Right lobe of liver (tissue), 6 donors: Measurements from ENCODE around the gene KIF12. TPM values are rescaled to one million over a fixed set of nuclear protein-coding genes. Genes with fewer than 3 reads are reported as not detected.
"Not testable (repeated sequence)": the region's sequence is repeated elsewhere in the genome, so short reads cannot be mapped to it uniquely, and the experiment has no call there.

Experiments used
- ATAC-seq, 4 donors: fragments of 200-7000 bp; cut with Tn5 transposase; one replicate each; pipeline ENCODE4 v1.9.1; 2020; ENCODE audit warnings: mild to moderate bottlenecking in 4 of 4, moderate library complexity in 4 of 4
- DNase-seq, 3 donors: peaks; one replicate each; pipeline ENCODE4 v3.0.0-alpha.2; 2020
- H3K27ac ChIP-seq, 3 donors: fragments of 200-600 bp; one replicate each; pipeline ENCODE4 v1.8.0; 2022
- H3K27me3 ChIP-seq, 2 donors: fragments of 200-600 bp; one replicate each; pipeline ENCODE4 v1.8.0; 2022
- H3K36me3 ChIP-seq, 4 donors: fragments of 200-600 bp; sonication (generic) in 1 of 4; one replicate each; pipeline versions ENCODE4 v1.5.1 to v1.8.0; 2017 to 2022; ENCODE audit warnings: control low read depth in 1 of 4
- H3K4me1 ChIP-seq, 4 donors: fragments of 200-600 bp; sonication (generic) in 1 of 4; one replicate each; pipeline versions ENCODE4 v1.5.1 to v1.8.0; 2017 to 2022; ENCODE audit warnings: control low read depth in 1 of 4
- H3K4me3 ChIP-seq, 3 donors: fragments of 200-600 bp; one replicate each; pipeline ENCODE4 v1.8.0; 2022
- H3K9me3 ChIP-seq, 4 donors: fragments of 200-600 bp; sonication (generic) in 1 of 4; one replicate each; pipeline versions ENCODE4 v1.5.1 to v1.8.0; 2017 to 2022; ENCODE audit warnings: control low read depth in 1 of 4
- CTCF ChIP-seq, 4 donors: fragments of 200-600 bp in 3 of 4; fragments of 450-650 bp in 1 of 4; IDR thresholded peaks; one replicate each; pipeline versions ENCODE4 v1.5.1 to v1.8.0; 2016 to 2022; ENCODE audit warnings: antibody characterized with exemption in 4 of 4, mild to moderate bottlenecking in 2 of 4
- POLR2A ChIP-seq: fragments of 450-650 bp; IDR thresholded peaks from one replicate; pipeline ENCODE4 v1.6.1; 2017; ENCODE audit warnings: antibody characterized with exemption, mild to moderate bottlenecking
- WGBS: methylation state at CpG from one replicate; pipeline ENCODE4 v1.1.6; 2018; ENCODE audit warnings: low coverage, low lambda C conversion rate; ENCODE audit not compliant: insufficient coverage; ENCODE audit errors: missing lambda C conversion rate; 5-methylcytosine and 5-hydroxymethylcytosine counted together
- intact Hi-C, 2 donors: fragments of 100-400 bp; cut with DNase I; formaldehyde crosslinking; loops; one replicate each; pipeline versions ENCODE4 v1.11.2 to v1.14.1; 2022
- total RNA-seq, 6 experiments: library from RNA; depleted of rRNA in 2 of 6; stranded (reverse); fragments of >200 nt in 2 of 6; fragmentation: NEBNext Ultra II Directional in 3 of 6; extraction: Animal tissue kit (Norgen Biotek cat#: 25700) in 3 of 6; gene quantifications; one replicate each; pipeline versions ENCODE4 v1.1.0 to v1.2.4, GENCODE V29; 2016 to 2023
- donor health status: DM: no; HTN: yes; CAD: no.
- donor health status: DM: no; HTN: no; CAD: no.
- donor health status: DM: no; HTN: no; CAD: no.
- donor health status: DM: no; HTN: yes; CAD: no.
- donor health status: DM: no; HTN: yes; CAD: no.

KIF12 gene
- total RNA-seq, 6 experiments from 2014 or later, result 3.1 to 24.3 (median 14.2) TPM

DNA sequence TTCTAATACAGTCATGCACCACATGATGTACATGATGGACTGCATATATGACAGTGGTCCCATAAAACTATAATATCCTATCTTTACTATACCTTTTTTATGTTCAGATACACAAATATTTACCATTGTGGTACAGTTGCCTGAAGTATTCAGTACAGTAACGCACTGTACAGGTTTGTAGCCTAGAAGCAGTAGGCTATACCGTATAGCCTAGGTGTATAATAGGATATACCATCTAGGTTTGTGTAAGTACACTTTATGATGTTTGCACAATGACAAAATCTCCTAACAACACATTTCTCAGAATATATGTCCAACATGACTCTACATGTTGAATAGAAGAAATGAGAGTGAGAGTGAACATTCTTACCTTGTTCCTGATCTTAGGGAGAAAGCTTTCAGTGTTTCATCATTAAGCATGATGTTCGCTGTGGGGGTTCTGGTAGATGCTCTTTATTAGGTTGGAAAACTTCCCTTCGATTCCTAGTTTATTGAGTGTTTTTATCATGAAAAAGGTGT is 52.8 kb downstream of the KIF12 start:
- H3K27ac ChIP-seq, result no peak overlapping the region
- H3K9me3 ChIP-seq, result no peaks in the 10 kb centered on the region
- no peak overlapping the region for H3K4me3 ChIP-seq
- H3K36me3 ChIP-seq, result peaks cover 0 to 5% (median 2%) of the 10 kb centered on the region in 4 donors
- no peak for TF ChIP-seq CTCF (IDR thresholded peaks at IDR 0.05)
- TF ChIP-seq POLR2A, result no peak
- intact Hi-C loops, result no loop called here
- ATAC-seq (no peak), DNase-seq (no peak)
- no peaks in the 10 kb centered on the region for H3K4me1 ChIP-seq
- WGBS, result 96% methylated on average over 4 of the region's 4 CpGs
- H3K27me3 ChIP-seq, result no peaks in the 10 kb centered on the region

DNA sequence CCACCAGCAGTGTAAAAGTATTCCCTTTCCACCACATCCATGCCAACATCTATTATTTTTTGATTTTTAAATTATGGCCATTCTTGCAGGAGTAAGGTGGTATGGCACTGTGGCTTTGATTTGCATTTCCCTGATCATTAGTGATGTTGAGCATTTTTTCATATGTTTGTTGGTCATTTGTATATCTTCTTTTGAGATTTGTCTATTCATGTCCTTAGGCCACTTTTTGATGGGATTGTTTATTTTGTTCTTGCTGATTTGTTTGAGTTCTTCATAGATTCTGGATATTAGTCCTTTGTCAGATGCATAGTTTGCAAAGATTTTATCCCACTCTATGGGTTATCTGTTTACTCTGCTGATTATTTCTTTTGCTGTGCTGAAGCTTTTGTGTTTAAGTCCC is 55.4 kb downstream of the KIF12 start:
- H3K36me3 ChIP-seq, H3K4me3 ChIP-seq, H3K27me3 ChIP-seq, H3K4me1 ChIP-seq, H3K9me3 ChIP-seq, ATAC-seq, H3K27ac ChIP-seq, intact Hi-C loops, DNase-seq: not testable (repeated sequence)

Other genes starting within 250 kb of the KIF12 start
- gene ZNF618, start 223.0 kb downstream of the KIF12 start, total RNA-seq, result 1 to 10 TPM; 2.9 to 7.9 (median 6.0) TPM
- gene AMBP, start 21.0 kb downstream of the KIF12 start, total RNA-seq, result 1,000 to 10,000 TPM; 2,202 to 7,072 (median 5,221) TPM
- 10 to 100 TPM; 11.8 to 51.9 (median 29.3) TPM for gene COL27A1, start 56.2 kb upstream of the KIF12 start, total RNA-seq
- gene ORM1, start 223.8 kb upstream of the KIF12 start, total RNA-seq, result over 10,000 TPM; 11,577 to 28,471 (median 22,756) TPM
- gene ORM2, start 230.6 kb upstream of the KIF12 start, total RNA-seq, result 1,000 to 10,000 TPM; 3,162 to 5,107 (median 3,869) TPM